ENCODE results near the gene HCAR1. TPM values are rescaled to one million over a fixed set of nuclear protein-coding genes. Genes with fewer than 3 reads are reported as not detected.
A peak's percentile ranks its signal among the peaks of the same experiment; 100 is the strongest.

Gene HCAR1
- polyA plus RNA-seq, result 0.03 to 0.10 TPM (median 0.07 TPM) in 3 replicates
- not detected for polyA plus RNA-seq (2011; ENCODE audit: low read depth)
- polyA plus RNA-seq (2011; cell fraction: cytosol; rRNA removed), result 0.02 and 0.04 TPM in 2 replicates
- 0.08 and 0.15 TPM in 2 replicates for polyA plus RNA-seq (2011; cell fraction: nucleus; rRNA removed)
- polyA plus RNA-seq (2012; ENCODE audit: low replicate concordance), result 0.16 TPM in 1 of 2 replicates, not detected in the other
- polyA minus RNA-seq, result 0.10 to 0.36 TPM (median 0.20 TPM) in 3 replicates
- not detected for polyA minus RNA-seq (2011; cell fraction: cytosol; rRNA and poly(A)+ RNA removed)
- not detected in 2 replicates for polyA minus RNA-seq (2011; cell fraction: nucleus; rRNA and poly(A)+ RNA removed)

GRCh38 chr12:122730215-122731014 lies at the start of gene HCAR1:
Gene HCAR1 (minus strand): TSS chr12:122730844. CDS start chr12:122730339, 505 bp downstream.
- no peaks in the 10 kb centered on the region for H3K27me3 ChIP-seq (ENCODE audit: control insufficient read depth, extremely low read depth, insufficient read depth, low read length)
- no peak for FAIRE-seq
- no peaks in the 10 kb centered on the region for H3K79me2 ChIP-seq (ENCODE audit: control insufficient read depth, insufficient read depth, low read length)
- H3K9me3 ChIP-seq (ENCODE audit: control insufficient read depth, low read depth, low read length), result no peaks in the 10 kb centered on the region
- H3K4me1 ChIP-seq (ENCODE audit: control insufficient read depth, extremely low read depth, insufficient read depth, low read length), result peaks cover 11% of the 10 kb centered on the region
- H2AFZ ChIP-seq (ENCODE audit: control insufficient read depth, low read length), result peak within 1 kb of the TSS; percentile 23
- H3K9ac ChIP-seq (ENCODE audit: control insufficient read depth, extremely low read depth, insufficient read depth, low read length), result peak within 1 kb of the TSS; percentile 20
- no peaks in the 10 kb centered on the region for H4K20me1 ChIP-seq (ENCODE audit: control insufficient read depth, extremely low read depth, insufficient read depth, low read length)
- H3K4me2 ChIP-seq (ENCODE audit: control insufficient read depth, extremely low read depth, insufficient read depth, low read depth, low read length), result peak within 1 kb of the TSS; percentile 17
- TF ChIP-seq EZH2 (IDR thresholded peaks at IDR 0.05; ENCODE audit: low read length) (no peak), CTCF (optimal IDR thresholded peaks at IDR 0.05 in 1 of 3, IDR thresholded peaks at IDR 0.05 in 1 of 3, conservative IDR thresholded peaks at IDR 0.05 in 1 of 3; ENCODE audit: extremely low read depth in 1 of 3, insufficient read depth in 2 of 3, low read length in 3 of 3) (no peak)
- dilution Hi-C loops (cut with MboI; ENCODE audit: extremely low pct_ligation_motif_present, low sequenced_read_pairs), result no loop called here
- peak within 1 kb of the TSS in 1 of 3 experiments; percentile 8 for H3K4me3 ChIP-seq (ENCODE audit: control insufficient read depth in 2 of 3, extremely low read depth in 1 of 3, insufficient read depth in 2 of 3, low read depth in 1 of 3, low read length in 3 of 3)
- H3K9me1 ChIP-seq (ENCODE audit: control insufficient read depth, extremely low read depth, insufficient read depth, low read length), result no peaks in the 10 kb centered on the region
- DNase-seq (ENCODE audit: low read depth, low spot score), result no peak
- H3K27ac ChIP-seq (ENCODE audit: control insufficient read depth, insufficient read depth, low read length), result no peak within 1 kb of the TSS
- no peaks in the 10 kb centered on the region for H3K36me3 ChIP-seq (ENCODE audit: control insufficient read depth in 2 of 2, extremely low read depth in 1 of 2, insufficient read depth in 2 of 2, low read length in 2 of 2)

- dilution Hi-C loops (cut with MboI; ENCODE audit: extremely low pct_ligation_motif_present, low sequenced_read_pairs), result loop anchor here (10.0 kb wide), 1 partner anchor 123 kb away; no protein-coding TSS in a partner anchor
Measured at GRCh38 chr12:122757568-122757967, 26.9 kb upstream of the HCAR1 start.

More at GRCh38 chr12:122757568-122757967, 26.9 kb upstream of the HCAR1 start:
- H3K36me3 ChIP-seq (ENCODE audit: control insufficient read depth in 2 of 2, extremely low read depth in 1 of 2, insufficient read depth in 2 of 2, low read length in 2 of 2), result peaks cover 12 to 46% of the 10 kb centered on the region in 2 experiments
- DNase-seq (ENCODE audit: low read depth, low spot score) (no peak), FAIRE-seq (no peak)
- H3K4me3 ChIP-seq (ENCODE audit: control insufficient read depth in 2 of 3, extremely low read depth in 1 of 3, insufficient read depth in 2 of 3, low read depth in 1 of 3, low read length in 3 of 3), result no peak overlapping the region
- H3K27me3 ChIP-seq (ENCODE audit: control insufficient read depth, extremely low read depth, insufficient read depth, low read length), result no peaks in the 10 kb centered on the region
- no peak overlapping the region for H3K27ac ChIP-seq (ENCODE audit: control insufficient read depth, insufficient read depth, low read length)
- no peak overlapping the region for H2AFZ ChIP-seq (ENCODE audit: control insufficient read depth, low read length)
- TF ChIP-seq CTCF (optimal IDR thresholded peaks at IDR 0.05 in 1 of 3, IDR thresholded peaks at IDR 0.05 in 1 of 3, conservative IDR thresholded peaks at IDR 0.05 in 1 of 3; ENCODE audit: extremely low read depth in 1 of 3, insufficient read depth in 2 of 3, low read length in 3 of 3) (no peak), EZH2 (IDR thresholded peaks at IDR 0.05; ENCODE audit: low read length) (no peak)
- H3K4me2 ChIP-seq (ENCODE audit: control insufficient read depth, extremely low read depth, insufficient read depth, low read depth, low read length), result no peak overlapping the region
- H4K20me1 ChIP-seq (ENCODE audit: control insufficient read depth, extremely low read depth, insufficient read depth, low read length), result no peaks in the 10 kb centered on the region
- peaks cover 6% of the 10 kb centered on the region for H3K4me1 ChIP-seq (ENCODE audit: control insufficient read depth, extremely low read depth, insufficient read depth, low read length)
- peaks cover 2% of the 10 kb centered on the region for H3K9me1 ChIP-seq (ENCODE audit: control insufficient read depth, extremely low read depth, insufficient read depth, low read length)
- no peaks in the 10 kb centered on the region for H3K9me3 ChIP-seq (ENCODE audit: control insufficient read depth, low read depth, low read length)
- peaks cover 78% of the 10 kb centered on the region for H3K79me2 ChIP-seq (ENCODE audit: control insufficient read depth, insufficient read depth, low read length)
- H3K9ac ChIP-seq (ENCODE audit: control insufficient read depth, extremely low read depth, insufficient read depth, low read length), result no peak overlapping the region
